Neural progenitor cell (in vitro differentiated cells): Measurements from ENCODE around the gene DCAF5. TPM values are rescaled to one million over a fixed set of nuclear protein-coding genes. Genes with fewer than 3 reads are reported as not detected.
A peak's percentile ranks its signal among the peaks of the same experiment; 100 is the strongest.
"Not testable (repeated sequence)": the region's sequence is repeated elsewhere in the genome, so short reads cannot be mapped to it uniquely, and the experiment has no call there.

ENCODE experiments used
- DNase-seq: peaks from one replicate; pipeline ENCODE4 v3.0.0-alpha.2; 2016; ENCODE audit warnings: low spot score
- H2AFZ ChIP-seq: fragments of 200-600 bp; sonication (generic); replicated peaks from 2 replicates; pipeline ENCODE4 v1.6.1; 2016; ENCODE audit warnings: antibody characterized with exemption
- H3F3A ChIP-seq: fragments of 200-600 bp; sonication (generic); 2 replicates; pipeline ENCODE4 v1.6.1; 2016; ENCODE audit warnings: antibody characterized with exemption, low read depth
- H3K27ac ChIP-seq: fragments of 200-600 bp; sonication (generic); 2 replicates; pipeline ENCODE4 v1.5.1; 2016; ENCODE audit warnings: mild to moderate bottlenecking
- H3K27me3 ChIP-seq: fragments of 200-600 bp; sonication (generic); 2 replicates; pipeline ENCODE4 v1.6.1; 2016; ENCODE audit warnings: mild to moderate bottlenecking, moderate library complexity
- H3K36me3 ChIP-seq: fragments of 200-600 bp; sonication (generic); 2 replicates; pipeline ENCODE4 v1.5.1; 2016
- H3K4me1 ChIP-seq: fragments of 200-600 bp; sonication (generic); 2 replicates; pipeline ENCODE4 v1.6.1; 2016; ENCODE audit warnings: mixed run types
- H3K4me2 ChIP-seq: fragments of 200-600 bp; sonication (generic); 2 replicates; pipeline ENCODE4 v1.6.1; 2016
- H3K4me3 ChIP-seq: fragments of 200-600 bp; sonication (generic); 2 replicates; pipeline ENCODE4 v1.5.1; 2016
- H3K79me2 ChIP-seq: fragments of 200-600 bp; sonication (generic); 2 replicates; pipeline ENCODE4 v1.6.1; 2016; ENCODE audit warnings: low read depth
- H3K9ac ChIP-seq: fragments of 200-600 bp; sonication (generic); 2 replicates; pipeline ENCODE4 v1.6.1; 2016
- H3K9me3 ChIP-seq: fragments of 200-600 bp; sonication (generic); 2 replicates; pipeline ENCODE4 v1.5.1; 2016; ENCODE audit warnings: low read depth
- H4K20me1 ChIP-seq: fragments of 200-600 bp; sonication (generic); 2 replicates; pipeline ENCODE4 v1.6.1; 2016; ENCODE audit warnings: low read depth
- H3K27ac Mint-ChIP-seq: 3 replicates; pipeline ENCODE4 v1.8.0; 2021; ENCODE audit warnings: mixed read lengths
- H3K27me3 Mint-ChIP-seq: 2 replicates; pipeline ENCODE4 v1.8.0; 2022; ENCODE audit warnings: low read depth, mild to moderate bottlenecking, inconsistent platforms, moderate library complexity, mixed read lengths; ENCODE audit not compliant: insufficient read depth
- H3K36me3 Mint-ChIP-seq: 3 replicates; pipeline ENCODE4 v1.8.0; 2021; ENCODE audit warnings: mixed read lengths
- H3K4me1 Mint-ChIP-seq: 3 replicates; pipeline ENCODE4 v1.8.0; 2021; ENCODE audit warnings: mixed read lengths
- H3K4me3 Mint-ChIP-seq: 3 replicates; pipeline ENCODE4 v1.8.0; 2021; ENCODE audit warnings: mild to moderate bottlenecking, moderate library complexity, mixed read lengths
- H3K9me3 Mint-ChIP-seq: 3 replicates; pipeline ENCODE4 v1.8.0; 2020; ENCODE audit warnings: mixed read lengths
- EZH2 ChIP-seq: fragments of 200-600 bp; sonication (generic); IDR thresholded peaks from 2 replicates; pipeline ENCODE4 v1.6.1; 2017; ENCODE audit warnings: antibody characterized with exemption, mild to moderate bottlenecking, moderate library complexity
- EZH2phosphoT487 ChIP-seq: fragments of 200-600 bp; sonication (generic); IDR thresholded peaks from 2 replicates; pipeline ENCODE4 v1.6.1; 2017; ENCODE audit warnings: antibody characterized with exemption
- total RNA-seq: library from RNA; depleted of rRNA; stranded (reverse); fragments of >200 nt; gene quantifications from 2 replicates; pipeline ENCODE4 v1.2.3, GENCODE V29; 2015; ENCODE audit warnings: low replicate concordance
- TF ChIP-seq, protein P1 (sequence below): fragments of 200-600 bp; sonication (generic); IDR thresholded peaks from 2 replicates; pipeline ENCODE4 v1.5.1; 2017; ENCODE audit warnings: antibody characterized with exemption, mild to moderate bottlenecking

The DCAF5 gene
- total RNA-seq, 1 donor from 2014 or later, result 22.4 TPM

GRCh38 chr14:69079188-69079742 lies 73.7 kb downstream of the DCAF5 start:
- Mint-ChIP-seq H3K27ac (peak overlapping the region; percentile 10), H3K27me3 (peaks cover 2% of the 10 kb centered on the region), H3K9me3 (no peaks in the 10 kb centered on the region), H3K36me3 (peaks cover 28% of the 10 kb centered on the region), H3K4me1 (peaks cover 18% of the 10 kb centered on the region), H3K4me3 (no peak overlapping the region)
- TF ChIP-seq EZH2, result no peak
- no peak for TF ChIP-seq EZH2phosphoT487
- TF ChIP-seq, protein P1, sequence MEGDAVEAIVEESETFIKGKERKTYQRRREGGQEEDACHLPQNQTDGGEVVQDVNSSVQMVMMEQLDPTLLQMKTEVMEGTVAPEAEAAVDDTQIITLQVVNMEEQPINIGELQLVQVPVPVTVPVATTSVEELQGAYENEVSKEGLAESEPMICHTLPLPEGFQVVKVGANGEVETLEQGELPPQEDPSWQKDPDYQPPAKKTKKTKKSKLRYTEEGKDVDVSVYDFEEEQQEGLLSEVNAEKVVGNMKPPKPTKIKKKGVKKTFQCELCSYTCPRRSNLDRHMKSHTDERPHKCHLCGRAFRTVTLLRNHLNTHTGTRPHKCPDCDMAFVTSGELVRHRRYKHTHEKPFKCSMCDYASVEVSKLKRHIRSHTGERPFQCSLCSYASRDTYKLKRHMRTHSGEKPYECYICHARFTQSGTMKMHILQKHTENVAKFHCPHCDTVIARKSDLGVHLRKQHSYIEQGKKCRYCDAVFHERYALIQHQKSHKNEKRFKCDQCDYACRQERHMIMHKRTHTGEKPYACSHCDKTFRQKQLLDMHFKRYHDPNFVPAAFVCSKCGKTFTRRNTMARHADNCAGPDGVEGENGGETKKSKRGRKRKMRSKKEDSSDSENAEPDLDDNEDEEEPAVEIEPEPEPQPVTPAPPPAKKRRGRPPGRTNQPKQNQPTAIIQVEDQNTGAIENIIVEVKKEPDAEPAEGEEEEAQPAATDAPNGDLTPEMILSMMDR, result no peak
- Histone ChIP-seq H3K9ac (no peak overlapping the region), H4K20me1 (no peaks in the 10 kb centered on the region), H3K27ac (no peak overlapping the region), H3K4me1 (no peaks in the 10 kb centered on the region), H3K79me2 (no peaks in the 10 kb centered on the region), H3K36me3 (no peaks in the 10 kb centered on the region), H2AFZ (no peak overlapping the region), H3F3A (peaks cover under 1% of the 10 kb centered on the region), H3K9me3 (no peaks in the 10 kb centered on the region), H3K4me2 (no peak overlapping the region), H3K27me3 (no peaks in the 10 kb centered on the region), H3K4me3 (no peak overlapping the region)
- no peak for DNase-seq

GRCh38 chr14:69077841-69078240 lies 75.1 kb downstream of the DCAF5 start:
- Mint-ChIP-seq H3K36me3 (peaks cover 34% of the 10 kb centered on the region), H3K27me3 (peaks cover 2% of the 10 kb centered on the region), H3K4me1 (peaks cover 21% of the 10 kb centered on the region), H3K4me3 (no peak overlapping the region), H3K27ac (no peak overlapping the region), H3K9me3 (no peaks in the 10 kb centered on the region)
- H3K27me3 ChIP-seq, result no peaks in the 10 kb centered on the region
- TF ChIP-seq, protein P1, result no peak
- TF ChIP-seq EZH2phosphoT487 (no peak), EZH2 (no peak)
- H3K36me3 ChIP-seq, result no peaks in the 10 kb centered on the region
- H3F3A ChIP-seq, result peaks cover 8% of the 10 kb centered on the region
- no peak overlapping the region for H2AFZ ChIP-seq
- H3K9me3 ChIP-seq, result no peaks in the 10 kb centered on the region
- H3K79me2 ChIP-seq, result no peaks in the 10 kb centered on the region
- no peaks in the 10 kb centered on the region for H3K4me1 ChIP-seq
- H4K20me1 ChIP-seq, result no peaks in the 10 kb centered on the region
- no peak overlapping the region for H3K9ac ChIP-seq
- no peak overlapping the region for H3K27ac ChIP-seq
- no peak overlapping the region for H3K4me3 ChIP-seq
- no peak for DNase-seq
- H3K4me2 ChIP-seq, result no peak overlapping the region

DNA sequence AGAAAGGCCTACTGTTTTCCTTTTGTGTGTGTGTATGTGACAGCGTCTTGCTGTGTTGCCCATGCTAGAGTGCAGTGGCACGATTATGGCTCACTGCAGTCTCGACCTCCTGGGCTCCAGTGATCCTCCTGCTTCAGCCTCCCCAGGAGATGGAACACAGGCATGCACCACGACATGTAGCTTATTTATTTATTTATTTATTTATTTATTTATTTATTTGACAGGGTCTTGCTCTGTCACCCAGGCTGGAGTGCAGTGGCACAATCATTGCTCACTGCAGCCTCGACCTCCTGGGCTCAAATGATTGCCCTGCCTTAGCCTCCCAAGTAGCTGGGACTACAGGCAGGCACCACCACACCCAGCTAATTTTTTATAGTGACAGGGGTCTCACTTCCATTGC lies 75.7 kb downstream of the DCAF5 start:
- H3K27ac ChIP-seq, H3K4me3 ChIP-seq, DNase-seq, H3K36me3 ChIP-seq, H3K27me3 Mint-ChIP-seq, H3K4me1 ChIP-seq, H3K27me3 ChIP-seq, H4K20me1 ChIP-seq, H3K9me3 ChIP-seq, H3K79me2 ChIP-seq, H2AFZ ChIP-seq, H3K27ac Mint-ChIP-seq, H3K4me3 Mint-ChIP-seq, H3K9me3 Mint-ChIP-seq, H3F3A ChIP-seq, H3K9ac ChIP-seq, H3K4me2 ChIP-seq: not testable (repeated sequence)
- peaks cover 21% of the 10 kb centered on the region for H3K4me1 Mint-ChIP-seq
- peaks cover 39% of the 10 kb centered on the region for H3K36me3 Mint-ChIP-seq

DNA sequence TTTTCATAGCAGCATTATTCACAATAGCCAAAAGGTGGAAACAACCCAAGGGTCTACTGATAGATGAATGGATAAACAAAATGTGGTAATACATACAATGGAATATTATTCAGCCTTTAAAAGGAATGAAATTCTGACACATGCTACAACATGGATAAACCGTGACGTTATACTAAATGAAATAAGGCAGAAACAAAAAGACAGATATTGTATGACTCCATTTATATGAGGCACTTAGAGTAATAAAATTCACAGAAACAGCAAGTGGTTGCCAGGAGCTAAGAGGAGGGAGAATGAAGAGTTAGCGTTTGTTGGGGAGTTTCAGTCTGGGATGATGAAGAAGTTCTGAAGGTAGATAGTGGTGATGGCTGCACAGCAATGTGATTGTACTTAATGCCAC lies 76.6 kb downstream of the DCAF5 start:
- Histone ChIP-seq H3F3A (peaks cover 8% of the 10 kb centered on the region), H2AFZ (no peak overlapping the region), H3K79me2 (no peaks in the 10 kb centered on the region), H3K4me1 (no peaks in the 10 kb centered on the region), H3K4me2 (no peak overlapping the region), H3K9ac (no peak overlapping the region), H3K36me3 (no peaks in the 10 kb centered on the region), H3K27ac (no peak overlapping the region), H4K20me1 (no peaks in the 10 kb centered on the region), H3K27me3 (no peaks in the 10 kb centered on the region), H3K4me3 (no peak overlapping the region), H3K9me3 (no peaks in the 10 kb centered on the region)
- Mint-ChIP-seq H3K27me3 (peaks cover 2% of the 10 kb centered on the region), H3K36me3 (peaks cover 36% of the 10 kb centered on the region), H3K27ac (no peak overlapping the region), H3K4me1 (peaks cover 21% of the 10 kb centered on the region), H3K9me3 (no peaks in the 10 kb centered on the region), H3K4me3 (no peak overlapping the region)
- no peak for TF ChIP-seq EZH2phosphoT487
- TF ChIP-seq, protein P1, result no peak
- no peak for TF ChIP-seq EZH2
- no peak for DNase-seq
